OCI-LY3 (cell line): ENCODE measurements around the gene SCIN.

Source experiments
- H2AFZ ChIP-seq: fragments of 200-600, 300-600 bp; shearing (Covaris generic); 2 replicates; pipeline ENCODE4 v1.6.0; 2014; ENCODE audit warnings: antibody characterized with exemption, low read depth, low read length
- H3K27ac ChIP-seq: fragments of 200-600, 300-600 bp; sonication (generic); 2 replicates; pipeline ENCODE4 v1.5.1; 2014; ENCODE audit warnings: mild to moderate bottlenecking, low read length, moderate library complexity, mixed read lengths
- H3K27me3 ChIP-seq: fragments of 200-600, 300-600 bp; sonication (generic); 2 replicates; pipeline ENCODE4 v1.6.1; 2014; ENCODE audit warnings: low read depth, low read length, mixed read lengths
- H3K36me3 ChIP-seq: fragments of 200-600, 300-600 bp; sonication (generic); replicated peaks from 2 replicates; pipeline ENCODE3; 2014; ENCODE audit warnings: low read depth, low read length, mixed read lengths
- H3K4me1 ChIP-seq: fragments of 300-600, 200-600 bp; sonication (generic); 2 replicates; pipeline ENCODE4 v1.6.1; 2014; ENCODE audit warnings: low read length, mixed read lengths
- H3K4me2 ChIP-seq: fragments of 200-600, 300-600 bp; sonication (generic); 2 replicates; pipeline ENCODE4 v1.6.1; 2014; ENCODE audit warnings: low read length, mixed read lengths
- H3K4me3 ChIP-seq: fragments of 300-600, 200-600 bp; sonication (generic); 2 replicates; pipeline ENCODE4 v1.5.1; 2014; ENCODE audit warnings: antibody characterized with exemption, mild to moderate bottlenecking, low read length, moderate library complexity
- H3K79me2 ChIP-seq: fragments of 300-600, 200-600 bp; shearing (Covaris generic); 2 replicates; pipeline ENCODE4 v1.6.1; 2014; ENCODE audit warnings: mild to moderate bottlenecking, low read length, mixed read lengths
- H3K9ac ChIP-seq: fragments of 300-600, 200-600 bp; shearing (Covaris generic); 2 replicates; pipeline ENCODE4 v1.6.0; 2014; ENCODE audit warnings: mild to moderate bottlenecking, low read length, moderate library complexity
- H3K9me3 ChIP-seq: fragments of 200-600, 300-600 bp; shearing (Covaris generic); 2 replicates; pipeline ENCODE4 v1.6.1; 2014; ENCODE audit warnings: low read length, mixed read lengths; ENCODE audit not compliant: insufficient read depth
- H4K20me1 ChIP-seq: fragments of 200-600, 300-600 bp; sonication (generic); 2 replicates; pipeline ENCODE4 v1.6.1; 2016; ENCODE audit warnings: low read length, mixed read lengths; ENCODE audit not compliant: insufficient read depth
- CTCF ChIP-seq: fragments of 200-600, 300-600 bp; sonication (generic); IDR thresholded peaks from 2 replicates; pipeline ENCODE4 v1.5.1; 2014; ENCODE audit warnings: antibody characterized with exemption, low read length, low read depth
- EZH2phosphoT487 ChIP-seq: fragments of 200-600 bp; shearing (Covaris generic); IDR thresholded peaks from 2 replicates; pipeline ENCODE4 v1.6.1; 2018; ENCODE audit warnings: antibody characterized with exemption, mixed run types, low read depth

SCIN gene

GRCh38 chr7:12564996-12565764 is 5.3 kb upstream of the SCIN start:
- H3K27me3 ChIP-seq: no peaks in the 10 kb centered on the region
- H3K9ac ChIP-seq: no peak overlapping the region
- peaks cover 59% of the 10 kb centered on the region for H3K4me1 ChIP-seq
- H3K4me2 ChIP-seq: no peak overlapping the region
- no peak overlapping the region for H3K4me3 ChIP-seq
- no peak overlapping the region for H3K27ac ChIP-seq
- no peak overlapping the region; the same call in 1 of the 2 replicates for H2AFZ ChIP-seq
- H4K20me1 ChIP-seq: no peaks in the 10 kb centered on the region
- no peaks in the 10 kb centered on the region for H3K79me2 ChIP-seq
- H3K36me3 ChIP-seq: no peaks in the 10 kb centered on the region
- no peaks in the 10 kb centered on the region for H3K9me3 ChIP-seq
- TF ChIP-seq EZH2phosphoT487: no peak
- no peak for TF ChIP-seq CTCF

- H3K4me2 ChIP-seq: no peak overlapping the region
- peaks cover 59% of the 10 kb centered on the region for H3K4me1 ChIP-seq
- no peaks in the 10 kb centered on the region for H3K36me3 ChIP-seq
- H3K27ac ChIP-seq: no peak overlapping the region
- TF ChIP-seq EZH2phosphoT487: no peak
- no peak overlapping the region for H3K9ac ChIP-seq
- no peaks in the 10 kb centered on the region for H4K20me1 ChIP-seq
- no peaks in the 10 kb centered on the region for H3K9me3 ChIP-seq
- no peak overlapping the region for H3K4me3 ChIP-seq
- no peaks in the 10 kb centered on the region for H3K79me2 ChIP-seq
- H2AFZ ChIP-seq: no peak overlapping the region
- H3K27me3 ChIP-seq: no peaks in the 10 kb centered on the region
Observed at GRCh38 chr7:12565873-12566272, 4.6 kb upstream of the SCIN start.

GRCh38 chr7:12567015-12567414 is 3.5 kb upstream of the SCIN start:
- Histone ChIP-seq H2AFZ (peak overlapping the region; percentile 69), H3K79me2 (no peaks in the 10 kb centered on the region), H3K27ac (peak overlapping the region; percentile 81), H3K9me3 (no peaks in the 10 kb centered on the region), H3K4me2 (peak overlapping the region; percentile 65), H3K4me1 (peaks cover 54% of the 10 kb centered on the region), H3K36me3 (no peaks in the 10 kb centered on the region), H3K4me3 (peak overlapping the region; percentile 43), H3K9ac (peak overlapping the region; percentile 32; the same call in 1 of the 2 replicates), H4K20me1 (no peaks in the 10 kb centered on the region), H3K27me3 (no peaks in the 10 kb centered on the region)
- TF ChIP-seq CTCF (no peak), EZH2phosphoT487 (no peak)

- TF ChIP-seq CTCF (no peak), EZH2phosphoT487 (no peak)
- Histone ChIP-seq H2AFZ (no peak overlapping the region), H3K4me3 (no peak overlapping the region), H3K9ac (no peak overlapping the region), H4K20me1 (no peaks in the 10 kb centered on the region), H3K27ac (no peak overlapping the region), H3K79me2 (no peaks in the 10 kb centered on the region), H3K36me3 (no peaks in the 10 kb centered on the region), H3K4me1 (peaks cover 41% of the 10 kb centered on the region), H3K27me3 (no peaks in the 10 kb centered on the region), H3K9me3 (no peaks in the 10 kb centered on the region), H3K4me2 (no peak overlapping the region)
Observed at GRCh38 chr7:12569673-12570072, 847 bp upstream of the SCIN start.
